Large intestine (tissue), 3 donors: ENCODE results near the gene GUCY2D. TPM values are rescaled to one million over a fixed set of nuclear protein-coding genes. Genes with fewer than 3 reads are reported as not detected.

Source experiments
- DNase-seq, 2 donors: peaks; one replicate each; pipeline versions ENCODE4 v3.0.0 to v3.0.0-alpha.2; 2013
- H3K27ac ChIP-seq: one replicate; pipeline ENCODE4 v1.5.1; 2013; ENCODE audit warnings: low read length
- H3K27me3 ChIP-seq: 2 replicates; pipeline ENCODE4 v1.6.1; 2013; ENCODE audit warnings: low read length; ENCODE audit not compliant: control insufficient read depth, insufficient read depth
- H3K36me3 ChIP-seq: 2 replicates; pipeline ENCODE4 v1.6.1; 2013; ENCODE audit warnings: low read length; ENCODE audit not compliant: control insufficient read depth, insufficient read depth
- H3K4me1 ChIP-seq: one replicate; pipeline ENCODE4 v1.6.1; 2013; ENCODE audit warnings: low read length; ENCODE audit not compliant: control insufficient read depth, insufficient read depth
- H3K4me3 ChIP-seq: one replicate; pipeline ENCODE4 v1.5.1; 2013; ENCODE audit warnings: low read length
- H3K9me3 ChIP-seq: one replicate; pipeline ENCODE4 v1.6.1; 2013; ENCODE audit warnings: mild to moderate bottlenecking, low read depth, low read length, moderate library complexity; ENCODE audit not compliant: control insufficient read depth
- WGBS: methylation state at CpG from one replicate; pipeline ENCODE4 v1.1.5; 2013; ENCODE audit warnings: low lambda C conversion rate; ENCODE audit not compliant: insufficient coverage; 5-methylcytosine and 5-hydroxymethylcytosine counted together
- polyA plus RNA-seq: library from polyadenylated mRNA; unstranded; fragments of 120-200 nt; gene quantifications from one replicate; pipeline ENCODE4 v1.2.1, GENCODE V29; 2013

GUCY2D gene
- polyA plus RNA-seq, 1 donor: 1.3 TPM

GRCh38 chr17:8046929-8047768 lies 44.7 kb downstream of the GUCY2D start:
- Histone ChIP-seq H3K9me3 (no peaks in the 10 kb centered on the region), H3K27me3 (no peaks in the 10 kb centered on the region), H3K4me3 (no peak overlapping the region), H3K4me1 (no peaks in the 10 kb centered on the region), H3K36me3 (no peaks in the 10 kb centered on the region), H3K27ac (no peak overlapping the region)
- DNase-seq: no peak
- no CpG with 5 or more reads among the region's 24 CpGs for WGBS

- no CpG with 5 or more reads among the region's 4 CpGs for WGBS
- no peaks in the 10 kb centered on the region for H3K36me3 ChIP-seq
- no peak for DNase-seq
- no peaks in the 10 kb centered on the region for H3K27me3 ChIP-seq
- H3K4me3 ChIP-seq: no peak overlapping the region
- H3K4me1 ChIP-seq: no peaks in the 10 kb centered on the region
- no peaks in the 10 kb centered on the region for H3K9me3 ChIP-seq
- no peak overlapping the region for H3K27ac ChIP-seq
Measured at GRCh38 chr17:8047769-8048110, 45.3 kb downstream of the GUCY2D start.

GRCh38 chr17:8048236-8048635 lies 45.8 kb downstream of the GUCY2D start:
- no peak overlapping the region for H3K4me3 ChIP-seq
- DNase-seq: no peak
- no CpG with 5 or more reads among the region's 12 CpGs for WGBS
- no peaks in the 10 kb centered on the region for H3K4me1 ChIP-seq
- no peaks in the 10 kb centered on the region for H3K27me3 ChIP-seq
- no peak overlapping the region for H3K27ac ChIP-seq
- H3K9me3 ChIP-seq: no peaks in the 10 kb centered on the region
- H3K36me3 ChIP-seq: no peaks in the 10 kb centered on the region

GRCh38 chr17:8048736-8049135 lies 46.3 kb downstream of the GUCY2D start:
- no peak for DNase-seq
- no peaks in the 10 kb centered on the region for H3K9me3 ChIP-seq
- no CpG with 5 or more reads among the region's 8 CpGs for WGBS
- no peaks in the 10 kb centered on the region for H3K36me3 ChIP-seq
- H3K4me1 ChIP-seq: no peaks in the 10 kb centered on the region
- H3K27ac ChIP-seq: no peak overlapping the region
- no peak overlapping the region for H3K4me3 ChIP-seq
- no peaks in the 10 kb centered on the region for H3K27me3 ChIP-seq

GRCh38 chr17:8051831-8052230 lies 49.4 kb downstream of the GUCY2D start:
- peaks cover 10% of the 10 kb centered on the region for H3K4me1 ChIP-seq
- no peaks in the 10 kb centered on the region for H3K27me3 ChIP-seq
- no CpG with 5 or more reads among the region's 7 CpGs for WGBS
- H3K27ac ChIP-seq: no peak overlapping the region
- no peaks in the 10 kb centered on the region for H3K36me3 ChIP-seq
- no peaks in the 10 kb centered on the region for H3K9me3 ChIP-seq
- no peak overlapping the region for H3K4me3 ChIP-seq
- DNase-seq: no peak

GRCh38 chr17:8052256-8053252 lies 50.1 kb downstream of the GUCY2D start:
- no peak for DNase-seq
- H3K27ac ChIP-seq: no peak overlapping the region

GRCh38 chr17:8053600-8053999 lies 51.2 kb downstream of the GUCY2D start:
- 90% methylated on average over 2 of the region's 7 CpGs for WGBS
- Histone ChIP-seq H3K36me3 (no peaks in the 10 kb centered on the region), H3K4me3 (no peak overlapping the region), H3K9me3 (no peaks in the 10 kb centered on the region), H3K4me1 (peaks cover 18% of the 10 kb centered on the region), H3K27me3 (peaks cover 6% of the 10 kb centered on the region), H3K27ac (no peak overlapping the region)
- DNase-seq: no peak

More at GRCh38 chr17:8052256-8053252, 50.1 kb downstream of the GUCY2D start:
- no peaks in the 10 kb centered on the region for H3K9me3 ChIP-seq
- no peaks in the 10 kb centered on the region for H3K36me3 ChIP-seq
- H3K27me3 ChIP-seq: no peaks in the 10 kb centered on the region
- H3K4me1 ChIP-seq: peaks cover 18% of the 10 kb centered on the region
- H3K4me3 ChIP-seq: no peak overlapping the region
- WGBS: 95% methylated on average over 2 of the region's 6 CpGs

- peak overlapping the region; percentile 21 for H3K27ac ChIP-seq
- no peaks in the 10 kb centered on the region for H3K36me3 ChIP-seq
- no CpG with 5 or more reads among the region's 3 CpGs for WGBS
- DNase-seq: no peak
- no peak overlapping the region for H3K4me3 ChIP-seq
- H3K9me3 ChIP-seq: no peaks in the 10 kb centered on the region
- peaks cover 28% of the 10 kb centered on the region for H3K27me3 ChIP-seq
- peaks cover 18% of the 10 kb centered on the region for H3K4me1 ChIP-seq
Measured at GRCh38 chr17:8055851-8056231, 53.4 kb downstream of the GUCY2D start.

GRCh38 chr17:8056232-8056975 lies 54.0 kb downstream of the GUCY2D start:
- peaks cover 18% of the 10 kb centered on the region for H3K4me1 ChIP-seq
- H3K27me3 ChIP-seq: peaks cover 33% of the 10 kb centered on the region
- H3K36me3 ChIP-seq: no peaks in the 10 kb centered on the region
- peak; percentile 64 to 90 for DNase-seq
- H3K4me3 ChIP-seq: no peak overlapping the region
- peak overlapping the region; percentile 21 for H3K27ac ChIP-seq
- no CpG with 5 or more reads among the region's 14 CpGs for WGBS
- H3K9me3 ChIP-seq: no peaks in the 10 kb centered on the region
